GM18505 (cell line): Measurements from ENCODE around the gene DIPK1A.
A peak's percentile ranks its signal among the peaks of the same experiment; 100 is the strongest.
"Not testable (repeated sequence)": the region's sequence is repeated elsewhere in the genome, so short reads cannot be mapped to it uniquely, and the experiment has no call there.

Experiments used
- ATAC-seq: cut with Tn5 transposase; IDR thresholded peaks from one replicate; pipeline ENCODE4 v1.9.1; 2021; ENCODE audit not compliant: unreplicated experiment
- POLR2A ChIP-seq: IDR thresholded peaks from 4 replicates; pipeline ENCODE4 v1.6.1; 2011; ENCODE audit warnings: borderline replicate concordance; ENCODE audit not compliant: insufficient read depth, insufficient read length; ENCODE audit errors: extremely low read depth

The DIPK1A gene

DNA sequence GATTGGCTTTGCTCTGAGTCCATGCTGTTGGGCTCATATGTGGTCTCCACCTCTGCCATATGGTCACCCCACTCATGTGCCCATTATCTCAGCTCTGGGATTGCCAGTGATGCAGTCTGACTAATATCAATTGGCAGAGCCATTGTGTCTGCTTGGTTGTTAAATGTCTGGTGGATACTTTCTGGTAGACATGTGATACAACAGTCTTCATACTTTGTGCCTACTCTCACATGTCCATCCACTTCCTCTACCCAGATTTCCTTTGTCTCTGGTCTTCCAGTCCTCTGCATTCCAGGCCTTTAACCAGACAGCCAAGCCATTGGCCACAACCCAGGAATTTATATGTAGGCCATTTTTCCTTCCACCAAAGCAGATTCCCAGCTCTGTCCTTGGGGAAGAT, 30.8 kb upstream of the DIPK1A start:
- no peak for TF ChIP-seq POLR2A
- no peak for ATAC-seq

DNA sequence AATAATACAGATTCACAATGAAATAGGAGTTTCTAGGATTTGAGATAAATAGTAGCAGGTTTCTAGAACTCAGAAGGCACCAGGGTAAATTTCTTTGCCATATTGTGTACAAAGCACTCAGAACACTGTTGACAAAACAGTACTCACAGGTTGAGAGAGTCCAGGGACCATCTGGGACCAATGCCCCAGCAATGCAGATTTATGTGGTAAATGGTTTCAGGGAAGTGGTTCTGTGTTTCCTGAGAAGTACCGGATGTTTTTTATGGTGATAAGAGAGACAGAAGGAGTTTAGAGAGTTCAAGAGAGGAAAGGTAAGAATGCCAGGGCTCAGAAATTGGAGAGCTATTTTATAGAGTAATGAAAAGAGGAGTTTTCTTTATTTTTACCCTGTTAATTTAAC, 29.6 kb upstream of the DIPK1A start:
- no peak for TF ChIP-seq POLR2A
- no peak for ATAC-seq

DNA sequence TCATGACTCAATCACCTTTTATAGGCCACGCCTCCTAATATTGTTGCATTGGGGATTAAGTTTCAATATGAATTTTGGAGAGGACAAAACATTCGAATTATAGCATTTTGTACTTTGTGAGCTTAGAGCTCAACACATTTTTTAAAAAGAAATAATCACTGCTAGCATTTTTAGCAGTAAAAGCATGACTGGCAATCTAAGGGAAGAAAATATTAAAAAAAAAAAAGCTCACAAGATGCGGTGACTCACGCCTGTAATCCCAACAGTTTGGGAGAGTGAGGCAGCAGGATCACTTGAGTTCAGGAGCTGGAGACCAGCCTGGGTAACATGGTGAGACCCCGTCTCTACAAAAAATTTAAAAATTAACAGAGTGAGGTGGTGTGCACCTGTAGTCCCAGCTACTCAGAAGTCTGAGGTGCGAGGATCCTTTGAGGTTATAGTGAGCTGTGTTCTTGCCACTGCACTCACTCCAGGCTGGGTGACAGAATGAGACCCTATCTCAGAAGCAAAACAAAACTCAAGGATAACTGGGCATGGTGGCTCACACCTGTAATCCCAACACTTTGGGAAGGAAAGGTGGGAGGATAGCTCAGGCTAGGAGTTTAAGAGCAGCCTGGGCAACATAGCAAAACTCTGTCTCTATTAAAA, 28.8 kb upstream of the DIPK1A start:
- TF ChIP-seq POLR2A = no peak
- no peak for ATAC-seq

DNA sequence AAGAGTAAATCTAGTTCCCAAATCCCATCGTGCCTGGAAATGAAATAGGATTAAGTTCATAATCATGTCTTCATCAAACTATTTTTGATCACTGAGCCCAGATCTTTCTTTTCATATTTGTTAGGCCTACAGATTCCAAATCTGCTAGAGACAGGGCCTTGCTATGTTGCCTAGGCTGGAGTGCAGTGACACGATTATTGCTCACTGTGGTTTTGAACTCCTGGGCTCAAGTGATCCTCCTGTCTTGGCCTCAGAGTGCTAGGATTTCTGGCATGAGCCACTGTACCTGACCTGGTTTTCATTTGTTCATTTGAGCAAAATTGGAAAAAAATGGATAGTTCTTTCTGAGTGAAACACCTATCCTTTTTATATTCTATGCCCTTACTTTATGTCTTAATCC, 28.0 kb upstream of the DIPK1A start:
- no peak for ATAC-seq
- TF ChIP-seq POLR2A = no peak

DNA sequence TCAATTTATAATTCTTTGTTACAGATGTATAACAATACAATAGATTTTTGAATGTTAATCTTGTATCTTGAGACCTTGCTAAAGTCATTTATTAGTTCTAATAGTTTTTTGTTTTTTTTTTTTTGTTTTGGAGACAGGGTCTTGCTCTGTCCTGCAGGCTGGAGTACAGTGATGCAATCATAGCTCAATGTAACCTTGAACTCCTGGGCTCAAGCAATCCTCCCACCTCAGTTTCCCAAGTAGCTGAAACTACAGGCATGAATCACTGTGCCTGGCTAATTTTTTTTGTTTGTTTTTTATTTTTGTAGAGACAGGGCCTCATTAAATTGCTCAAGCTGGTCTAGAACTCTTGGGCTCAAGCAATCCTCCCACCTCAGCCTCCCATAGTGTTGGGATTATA, 26.2 kb upstream of the DIPK1A start:
- TF ChIP-seq POLR2A = no peak

DNA sequence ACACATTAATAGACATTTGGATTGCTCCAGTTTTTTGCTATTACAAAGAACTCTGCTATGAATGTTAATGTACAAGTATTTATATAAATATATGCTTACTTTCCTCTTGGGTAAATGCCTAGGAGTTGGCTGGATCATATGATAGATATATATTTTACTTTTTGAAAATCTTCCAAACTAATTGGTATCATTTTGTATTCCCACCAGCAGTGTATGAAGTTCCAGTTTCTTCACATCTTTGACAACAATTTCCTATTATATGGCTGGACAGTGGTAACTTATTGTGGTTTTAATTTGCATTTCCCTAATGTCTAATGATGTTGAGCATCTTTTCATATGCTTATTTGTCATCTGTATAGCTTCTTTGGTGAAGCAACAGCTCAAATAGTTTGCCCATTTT, 23.8 kb upstream of the DIPK1A start:
- TF ChIP-seq POLR2A = no peak
- no peak for ATAC-seq

More for the DNA sequence above, 26.2 kb upstream of the DIPK1A start:
- ATAC-seq = no peak

DNA sequence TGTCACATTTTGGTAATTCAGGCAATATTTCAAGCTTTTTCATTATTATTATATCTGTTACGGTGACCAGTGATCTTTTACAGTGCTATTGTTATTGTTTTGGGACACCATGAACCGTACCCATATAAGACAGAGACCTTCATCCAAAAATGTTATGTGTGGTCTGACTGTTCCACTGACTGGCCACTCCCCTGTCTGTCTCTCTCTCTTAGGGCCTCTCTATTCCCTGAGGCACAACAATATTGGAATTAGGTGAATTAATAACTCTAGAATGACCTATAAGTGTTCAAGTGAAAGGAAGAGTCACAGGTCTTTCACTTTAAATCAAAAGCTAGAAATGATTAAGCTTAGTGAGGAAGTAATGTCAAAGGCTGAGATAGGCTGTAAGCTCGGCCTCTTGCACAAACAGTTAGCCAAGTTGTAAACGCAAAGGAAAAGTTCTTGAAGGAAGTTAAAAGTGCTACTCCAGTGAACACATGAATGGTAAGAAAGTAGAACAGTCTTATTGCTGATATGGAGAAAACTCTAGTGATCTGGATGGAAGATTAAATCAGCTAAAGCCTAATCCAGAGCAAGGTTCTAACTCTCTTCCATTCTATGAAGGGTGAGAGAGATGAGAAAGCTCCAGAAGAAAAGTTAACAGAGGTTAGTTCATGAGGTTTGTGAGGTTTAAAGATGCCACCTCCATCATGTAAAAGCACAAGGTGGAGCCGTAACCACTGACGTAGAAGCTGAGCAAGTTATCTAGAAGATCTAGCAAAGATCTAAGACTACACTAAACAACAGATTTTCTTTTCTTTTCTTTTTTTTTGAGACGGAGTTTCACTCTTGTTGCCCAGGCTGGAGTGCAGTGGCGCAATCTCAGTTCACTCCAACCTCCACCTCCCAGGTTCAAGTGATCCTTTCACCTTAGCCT, 19.7 kb upstream of the DIPK1A start:
- TF ChIP-seq POLR2A = no peak
- ATAC-seq = peak; percentile 50

DNA sequence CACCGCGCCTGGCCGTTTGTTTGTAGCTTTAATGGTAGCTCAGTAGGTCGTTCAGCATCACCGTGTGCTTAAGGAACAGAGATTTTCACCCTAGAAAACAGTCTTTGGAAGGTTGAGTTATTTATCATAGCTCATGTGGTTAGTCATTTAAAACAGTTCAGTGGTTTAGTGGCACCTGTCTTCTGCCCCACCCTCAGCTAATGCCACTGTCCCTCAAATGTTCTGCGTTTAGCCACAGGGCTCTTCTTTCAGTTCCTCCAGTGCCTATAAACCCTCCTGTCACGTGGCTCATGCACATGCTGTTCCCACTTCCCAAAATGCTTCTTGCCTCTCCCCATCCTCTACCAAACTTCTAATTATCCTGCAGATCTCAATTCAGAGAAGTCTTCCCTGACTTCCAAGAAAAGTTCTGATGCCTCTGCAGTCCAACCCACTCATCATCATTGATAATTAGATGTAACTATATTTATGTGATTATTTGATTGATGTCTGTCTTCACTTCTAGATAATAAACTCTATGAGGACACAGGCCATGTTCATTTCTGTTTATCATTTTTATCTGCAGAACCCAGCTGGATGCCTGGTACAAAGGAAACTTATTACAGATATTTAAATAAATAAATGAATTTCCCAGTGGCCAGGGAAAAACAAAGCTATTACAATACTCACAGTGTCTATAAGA, 14.4 kb upstream of the DIPK1A start:
- peak; percentile 75 for ATAC-seq
- TF ChIP-seq POLR2A = peak; percentile 29

DNA sequence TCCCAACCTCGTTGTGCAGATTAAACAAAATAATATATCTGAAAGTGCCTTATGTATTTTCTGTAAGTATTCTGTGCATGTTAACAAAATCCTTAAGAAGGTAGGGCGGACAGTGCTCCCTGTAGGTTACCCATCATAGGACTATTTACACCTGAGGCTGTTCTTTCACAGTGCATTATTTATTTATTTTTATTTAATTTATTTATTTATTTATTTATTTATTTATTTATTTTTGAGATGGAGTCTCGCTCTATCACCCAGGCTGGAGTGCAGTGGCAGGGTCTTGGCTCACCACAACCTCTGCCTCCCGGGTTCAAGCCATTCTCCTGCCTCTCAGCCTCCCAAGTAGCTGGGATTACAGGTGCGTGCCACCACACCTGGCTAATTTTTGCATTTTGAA, 12.8 kb upstream of the DIPK1A start:
- ATAC-seq = not testable (repeated sequence)

DNA sequence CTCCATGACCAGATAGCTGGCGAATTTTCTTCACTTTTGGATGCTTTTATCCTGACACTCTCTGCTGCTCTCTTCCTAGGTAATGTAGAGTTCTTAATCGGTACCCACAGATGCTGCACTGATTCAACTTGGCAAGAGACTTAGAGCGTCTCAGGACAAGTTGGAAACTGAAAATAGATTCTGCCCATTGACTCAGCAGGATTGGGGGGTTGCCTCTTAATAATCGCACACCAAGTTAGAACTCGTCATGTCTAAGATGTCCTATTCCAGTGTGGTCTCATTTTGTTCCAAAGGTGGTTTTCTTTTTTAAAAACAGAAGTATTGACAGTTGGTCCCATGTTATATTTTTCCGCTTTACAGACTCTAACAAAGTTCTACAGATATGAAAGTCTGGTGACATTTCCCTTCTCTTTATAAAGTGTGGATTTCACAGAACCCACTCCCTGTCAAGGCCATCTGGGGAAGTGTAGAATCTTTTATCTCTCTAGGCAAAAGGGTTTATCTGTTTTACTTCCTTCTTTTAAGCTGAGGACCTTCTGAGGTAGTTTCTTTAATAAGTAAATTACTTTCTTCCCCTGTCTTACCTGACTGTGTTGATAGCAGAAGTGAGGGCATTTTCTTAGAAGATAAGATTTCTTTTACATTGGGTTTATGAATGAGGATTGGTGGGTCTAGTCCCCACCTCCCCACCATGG, 12.1 kb upstream of the DIPK1A start:
- no peak for TF ChIP-seq POLR2A
- no peak for ATAC-seq

DNA sequence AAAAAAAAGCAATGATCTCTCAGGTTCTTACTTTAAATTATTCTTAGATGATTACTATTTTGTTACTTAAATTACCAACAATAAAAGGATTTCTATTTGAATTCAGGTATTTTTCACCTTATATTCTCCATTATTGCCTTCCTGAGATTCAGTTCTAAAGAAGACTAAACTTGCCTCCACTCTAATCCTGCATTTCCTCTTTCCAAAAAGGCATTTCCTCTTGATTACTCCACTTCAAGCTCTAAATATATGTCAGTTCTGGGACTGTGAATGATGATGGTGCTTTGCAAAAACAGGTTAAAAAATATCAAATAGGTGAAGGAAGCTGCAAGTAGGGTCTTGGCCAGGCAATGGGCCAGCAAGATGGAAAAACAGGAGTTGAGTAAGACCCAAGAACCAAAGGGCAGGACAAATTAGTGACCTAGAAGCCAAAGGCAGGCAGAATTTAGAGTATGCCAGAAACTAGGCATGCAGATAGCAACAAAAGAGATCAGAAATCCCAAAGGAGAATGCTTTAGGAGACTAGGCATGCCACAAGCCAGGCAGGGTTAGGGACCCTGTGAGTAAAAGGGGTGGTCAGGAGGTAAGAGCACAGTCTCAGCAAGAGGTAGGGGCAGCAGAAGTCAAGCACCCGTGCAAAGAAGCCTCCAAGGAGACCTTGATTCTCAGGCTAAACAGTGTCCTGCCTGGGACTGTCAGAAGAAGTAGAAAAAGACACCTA, 11.3 kb upstream of the DIPK1A start:
- no peak for ATAC-seq
- TF ChIP-seq POLR2A = no peak

DNA sequence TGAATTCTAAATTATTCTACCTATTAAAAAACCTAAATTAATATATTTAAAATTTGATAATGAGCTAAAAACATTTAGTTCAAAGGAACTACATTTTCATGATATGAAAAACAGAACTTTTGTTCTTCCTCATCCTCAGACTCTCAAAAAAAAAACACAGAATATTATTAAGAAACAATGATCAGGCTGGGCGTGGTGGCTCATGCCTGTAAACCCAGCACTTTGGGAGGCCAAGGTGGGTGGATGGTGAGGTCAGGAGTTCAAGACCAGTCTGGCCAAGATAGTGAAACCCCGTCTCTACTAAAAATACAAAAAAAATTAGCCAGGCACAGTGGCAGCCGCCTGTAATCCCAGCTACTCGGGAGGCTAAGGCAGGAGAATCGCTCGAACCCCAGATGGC, 10.7 kb upstream of the DIPK1A start:
- ATAC-seq = not testable (repeated sequence)
